CD4-positive, alpha-beta T cell treated with Interleukin-15 for 1 hour (primary cell): ENCODE data around the gene ARHGAP6.
"Not testable (repeated sequence)": the region's sequence is repeated elsewhere in the genome, so short reads cannot be mapped to it uniquely, and the experiment has no call there.

Experiments used
- DNase-seq: peaks from one replicate; pipeline ENCODE4 v3.0.0-alpha.2; 2020

ARHGAP6 gene

DNA sequence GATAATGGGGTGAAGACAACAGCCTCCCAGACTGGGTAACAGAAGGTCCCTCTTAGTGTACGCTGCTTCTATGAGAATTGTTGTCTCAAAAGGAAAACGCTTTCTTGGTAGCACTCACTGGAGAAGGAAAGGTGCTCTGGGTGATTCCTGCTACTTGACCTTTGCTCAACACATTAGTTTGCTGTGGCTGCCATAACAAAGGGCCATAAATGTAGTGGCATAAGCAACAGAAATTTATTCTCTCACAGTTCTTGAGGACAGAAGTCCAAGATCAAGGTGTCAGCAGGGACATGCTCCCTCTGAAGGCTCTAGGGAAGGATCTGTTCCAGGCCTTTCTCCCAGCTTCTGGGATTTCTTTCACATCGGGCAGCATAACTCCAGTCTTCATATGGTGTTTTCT is 535.6 kb downstream of the ARHGAP6 start:
- no peak for DNase-seq

DNA sequence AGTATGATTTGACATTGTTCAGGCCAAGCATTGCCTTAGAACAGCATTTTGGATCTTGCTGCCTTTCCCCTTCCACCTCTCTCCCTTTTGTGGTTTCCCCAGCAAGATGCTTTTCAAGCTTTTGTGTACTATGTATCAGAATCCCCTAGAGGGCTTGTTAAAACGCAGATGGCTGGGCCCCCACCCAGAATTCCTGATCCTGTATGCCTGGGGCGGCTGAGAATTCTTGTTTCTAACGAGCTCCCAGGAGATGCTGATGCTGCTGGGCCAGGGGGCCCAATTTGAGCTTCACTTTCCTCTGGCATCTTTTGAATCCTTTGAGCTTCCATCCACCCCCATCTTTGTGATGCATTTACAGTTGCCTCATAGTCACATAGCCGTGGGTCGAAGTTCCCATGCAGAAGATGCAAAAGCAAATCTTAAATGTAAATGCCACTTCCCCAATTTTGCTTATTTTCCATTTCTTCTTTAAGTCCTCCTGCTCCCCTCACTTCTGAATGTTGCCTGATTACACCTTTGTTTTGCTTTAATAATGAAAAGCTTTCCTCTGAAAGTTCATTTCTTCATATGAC is 536.1 kb downstream of the ARHGAP6 start:
- DNase-seq = no peak

DNA sequence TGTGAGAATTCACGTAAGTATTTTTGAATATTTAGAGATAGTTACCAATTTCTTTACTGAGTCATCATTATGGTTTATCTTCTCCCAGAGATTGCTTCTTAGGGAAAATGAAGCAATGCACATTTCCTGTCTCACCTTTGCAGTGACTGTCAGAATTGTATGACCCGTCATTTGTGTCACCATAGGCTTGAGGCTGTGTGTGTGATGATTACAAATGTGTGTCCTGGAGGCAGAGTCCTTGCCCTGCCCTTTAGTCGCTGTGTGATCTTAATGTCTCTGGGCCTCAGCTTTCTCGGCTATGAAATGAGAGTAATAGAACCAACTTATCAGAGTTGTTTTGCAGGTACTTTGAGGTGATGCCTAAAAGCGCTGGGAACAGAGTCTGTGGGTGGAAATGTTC is 540.7 kb downstream of the ARHGAP6 start:
- no peak for DNase-seq

DNA sequence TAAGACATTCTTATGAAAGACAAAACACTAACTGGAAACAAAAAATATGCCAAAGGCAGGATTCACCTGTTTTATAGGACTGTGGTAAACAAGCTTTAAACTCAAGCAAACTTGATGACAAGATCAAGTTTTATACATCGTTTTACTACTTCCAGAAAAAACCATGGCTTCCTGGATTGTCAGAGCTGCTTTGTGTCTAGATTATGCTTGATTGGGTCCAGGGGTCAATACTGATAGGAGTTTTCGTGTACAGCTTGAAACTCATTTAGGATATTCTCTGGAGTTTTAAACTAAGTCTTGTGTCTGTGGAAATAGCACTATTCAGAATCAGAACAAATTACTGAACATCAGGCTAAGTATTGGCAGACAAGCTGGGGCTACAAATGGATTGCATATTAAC is 541.6 kb downstream of the ARHGAP6 start:
- no peak for DNase-seq

DNA sequence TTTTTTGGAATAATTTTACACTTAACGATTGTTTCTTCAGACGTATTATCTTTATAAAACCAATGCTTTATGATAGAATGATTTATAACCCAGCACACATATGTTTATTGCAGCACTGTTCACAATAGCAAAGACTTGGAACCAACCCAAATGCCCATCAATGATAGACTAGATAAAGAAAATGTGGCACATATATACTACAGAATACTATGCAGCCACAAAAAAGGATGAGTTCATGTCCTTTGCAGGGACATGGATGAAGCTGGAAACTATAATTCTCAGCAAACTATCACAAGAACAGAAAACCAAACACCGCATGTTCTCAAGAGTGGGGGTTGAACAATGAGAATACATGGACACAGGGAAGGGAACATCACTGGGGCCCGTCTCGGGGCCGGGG is 542.6 kb downstream of the ARHGAP6 start:
- DNase-seq = not testable (repeated sequence)

DNA sequence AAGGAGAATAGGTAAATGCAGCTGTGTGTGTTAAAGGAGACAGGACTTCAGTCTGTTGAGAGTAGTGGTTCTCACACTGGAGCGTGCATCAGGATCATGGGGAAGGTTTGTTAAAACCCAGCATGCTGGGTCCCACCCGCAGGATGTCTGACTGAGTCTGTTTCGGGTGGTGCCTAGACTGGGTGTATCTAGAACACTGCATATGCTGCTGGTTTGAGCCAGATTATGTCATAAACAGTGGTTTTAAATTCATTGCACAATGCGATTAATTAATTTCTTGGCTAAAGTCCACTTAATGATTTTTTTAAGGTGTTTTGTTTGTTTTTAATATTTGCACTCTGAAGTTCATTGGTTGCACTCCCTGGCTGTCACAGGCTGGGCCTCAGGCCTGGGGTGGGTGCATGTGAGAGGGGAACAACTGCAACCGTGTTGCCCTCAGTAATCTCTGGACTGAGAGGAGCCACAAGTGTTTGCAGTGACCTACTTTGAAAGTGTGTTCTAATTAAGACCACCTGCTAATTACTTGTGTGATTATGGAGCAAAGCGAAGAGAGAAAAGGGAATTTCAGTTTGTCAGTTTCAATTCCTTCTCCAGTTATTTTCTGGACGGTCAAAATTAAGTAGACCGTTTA is 546.3 kb downstream of the ARHGAP6 start:
- DNase-seq = no peak

DNA sequence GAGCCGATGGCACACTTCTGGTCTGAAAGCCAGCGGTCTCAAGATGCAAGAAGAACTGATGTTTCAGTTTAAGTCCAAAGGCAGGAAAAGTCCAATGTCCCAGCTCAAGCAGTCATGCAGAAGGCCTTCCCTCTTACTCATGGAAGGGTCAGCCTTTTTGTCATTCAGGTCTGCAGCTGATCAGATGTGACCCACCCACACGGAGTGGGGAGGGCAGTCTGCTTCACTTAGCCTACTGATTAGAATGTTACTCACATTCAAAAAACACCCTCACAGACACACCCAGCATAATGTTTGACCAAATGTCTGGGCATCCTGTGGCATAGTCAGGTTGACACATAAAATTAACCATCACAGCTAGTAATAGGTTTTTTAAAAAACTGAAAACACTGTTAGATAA is 548.0 kb downstream of the ARHGAP6 start:
- no peak for DNase-seq

DNA sequence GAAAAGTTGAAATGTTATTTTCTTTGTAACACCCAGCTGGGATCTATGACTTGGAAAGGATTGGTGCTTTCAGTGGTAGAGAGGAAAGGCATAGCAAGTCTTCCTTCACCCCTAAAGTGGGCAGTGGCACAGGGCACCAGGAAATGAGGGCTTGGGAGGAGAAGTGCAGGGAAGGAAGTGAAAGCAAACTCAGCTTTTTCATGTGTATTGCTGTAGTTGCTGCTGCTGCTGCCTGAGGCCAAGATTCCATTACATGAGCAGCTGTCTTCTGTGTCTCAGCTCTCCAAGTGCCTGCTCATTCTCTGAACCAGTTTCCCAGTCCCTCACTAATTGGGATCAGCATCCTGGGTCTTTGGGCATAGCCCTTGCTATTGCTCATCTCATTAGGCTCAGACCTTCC is 552.0 kb downstream of the ARHGAP6 start:
- DNase-seq = peak; percentile 21

DNA sequence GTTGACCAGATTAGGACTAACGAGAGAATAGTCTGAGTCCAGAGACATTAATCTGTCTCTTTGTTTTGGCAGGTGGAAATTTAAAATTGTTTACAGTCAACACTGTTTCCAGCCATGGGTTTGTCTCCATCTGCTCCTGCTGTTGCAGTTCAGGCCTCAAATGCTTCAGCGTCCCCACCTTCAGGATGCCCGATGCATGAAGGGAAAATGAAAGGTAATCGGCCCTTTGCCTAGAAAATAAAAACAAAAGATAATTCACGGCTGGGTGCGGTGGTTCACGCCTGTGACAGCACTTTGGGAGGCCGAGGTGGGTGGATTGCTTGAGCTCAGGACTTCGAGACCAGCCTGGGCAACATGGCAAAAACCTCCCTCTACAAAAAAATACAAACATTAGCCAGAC is 553.8 kb downstream of the ARHGAP6 start:
- no peak for DNase-seq

DNA sequence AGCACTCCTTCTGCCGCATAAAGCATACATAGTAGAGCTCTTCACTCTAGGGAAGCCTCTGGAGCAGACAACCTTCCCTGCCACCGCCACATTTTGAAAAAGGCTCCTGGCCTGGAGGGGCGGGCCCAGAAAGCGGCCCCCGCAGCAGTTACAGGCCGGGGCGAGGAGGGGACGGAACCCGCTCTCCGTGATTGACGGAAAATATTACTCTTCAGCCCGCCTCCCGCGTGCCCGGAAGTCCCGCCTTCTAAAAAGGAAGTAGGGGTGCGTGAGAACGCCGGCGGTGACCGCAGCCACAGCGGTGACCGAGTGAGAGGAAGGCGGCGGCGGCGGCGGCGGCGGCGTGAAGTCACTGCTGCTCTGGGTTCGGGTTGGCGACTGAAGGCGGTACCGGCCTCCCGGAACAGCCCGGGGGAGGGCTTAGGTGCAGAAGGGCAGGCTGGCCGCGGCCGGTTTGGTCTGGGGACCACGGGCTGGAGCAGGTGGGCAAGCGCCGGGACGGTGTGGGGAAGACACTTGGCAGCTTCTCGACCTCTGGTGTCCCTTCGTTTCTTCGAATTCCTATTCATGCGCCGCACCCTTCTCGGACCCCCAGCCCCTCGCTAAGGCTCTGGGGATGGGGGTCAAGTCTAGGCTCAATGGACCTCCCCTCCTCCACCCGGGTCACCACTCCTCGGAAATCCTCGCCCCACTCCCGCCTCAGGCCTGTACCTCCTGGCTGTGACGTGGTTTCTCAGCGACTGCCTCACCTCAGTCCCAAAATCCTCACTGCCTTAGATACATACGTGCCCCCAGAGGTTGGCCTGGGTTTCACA is 554.5 kb downstream of the ARHGAP6 start, which contains the start of gene HCCS:
Gene HCCS (plus strand): TSS at position 296 of the 815 bp plus-strand sequence. CDS start 729 bp downstream, outside the sequence.
- peak; percentile 88 for DNase-seq

DNA sequence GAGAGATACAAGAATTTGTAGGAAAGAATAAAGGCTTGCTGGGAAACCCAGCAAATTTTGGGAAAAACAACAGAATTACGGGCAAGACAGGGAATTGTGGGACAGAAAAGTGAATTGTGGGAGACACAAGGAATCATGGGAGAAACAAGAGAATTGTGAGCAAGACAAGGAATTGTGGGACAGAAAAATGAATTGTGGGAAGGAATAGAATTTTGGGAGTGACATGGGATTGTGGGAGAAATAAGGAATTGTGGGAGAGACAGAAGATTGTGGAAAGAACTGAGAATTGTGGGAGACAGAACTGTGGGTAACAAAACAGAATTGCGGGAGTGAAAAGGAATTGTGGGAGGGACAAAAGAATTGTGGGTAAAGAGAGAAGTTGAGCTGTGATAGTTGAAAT is 555.8 kb downstream of the ARHGAP6 start:
- no peak for DNase-seq

DNA sequence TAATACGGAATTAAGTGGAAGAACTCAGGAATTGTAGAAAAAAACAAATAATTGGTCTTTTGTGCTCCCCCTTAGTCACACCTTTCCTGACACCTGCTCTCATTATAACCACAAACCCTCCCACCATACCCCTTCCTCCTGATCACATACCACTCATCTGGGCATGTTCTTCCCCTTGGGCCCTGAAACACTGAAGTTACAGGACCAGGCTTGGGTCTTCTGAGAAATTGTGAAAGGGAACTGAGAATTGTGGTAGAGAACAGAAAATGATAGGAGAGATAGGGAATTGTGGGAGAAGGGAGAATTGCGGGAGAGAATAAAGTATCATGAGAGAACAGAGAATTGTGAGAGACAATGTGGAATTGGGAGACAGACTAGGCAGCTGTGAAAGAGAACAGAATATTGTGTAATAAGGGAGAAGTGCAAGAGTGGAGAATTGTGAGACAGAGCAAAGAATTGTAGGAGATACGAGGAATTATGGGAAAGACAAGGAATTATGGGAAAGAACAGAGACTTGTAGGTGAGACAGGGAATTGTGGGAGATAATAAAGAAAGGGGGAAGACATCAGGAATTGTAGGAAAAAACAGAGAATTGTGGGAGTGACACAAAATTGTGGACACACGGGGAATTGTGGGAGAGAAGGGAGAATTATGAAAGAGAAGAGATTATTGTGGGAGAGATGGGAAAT is 557.3 kb downstream of the ARHGAP6 start:
- no peak for DNase-seq

DNA sequence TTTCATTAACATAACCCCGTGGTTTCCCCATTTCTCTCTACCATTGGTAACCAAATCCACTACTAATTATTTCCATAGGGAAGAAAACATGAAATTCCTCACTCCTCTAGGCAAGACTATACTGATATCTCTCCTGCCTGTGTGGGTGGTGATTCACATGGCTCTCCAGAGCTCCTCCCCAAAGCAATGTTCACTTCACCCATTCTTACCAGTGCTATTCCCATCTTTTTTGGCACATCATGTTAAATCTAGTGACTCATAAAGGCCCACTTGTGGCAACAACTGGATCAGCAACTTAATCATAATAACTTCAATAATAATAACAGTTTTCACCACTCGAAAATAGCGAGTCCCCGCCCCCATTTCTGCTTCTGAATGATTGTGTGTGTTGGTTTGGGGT is 560.6 kb downstream of the ARHGAP6 start:
- DNase-seq = no peak

DNA sequence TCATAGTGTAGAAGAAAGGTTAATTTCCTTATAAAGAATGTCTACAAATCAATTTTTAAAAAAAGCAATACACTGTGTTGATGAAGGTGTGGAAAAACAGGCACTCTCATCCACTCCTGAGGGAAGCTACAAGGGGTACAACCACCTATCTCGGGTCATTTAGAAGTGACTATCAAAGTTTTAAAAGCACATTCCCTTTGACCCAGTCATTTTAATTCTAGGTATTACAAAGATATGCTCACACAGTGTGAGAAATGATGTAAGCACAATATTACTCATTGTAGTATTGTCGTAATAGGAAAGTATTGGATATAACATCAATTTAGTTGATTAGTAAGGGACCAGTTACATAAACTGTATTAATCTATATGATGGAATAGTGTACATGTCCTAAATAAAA is 562.0 kb downstream of the ARHGAP6 start:
- no peak for DNase-seq

DNA sequence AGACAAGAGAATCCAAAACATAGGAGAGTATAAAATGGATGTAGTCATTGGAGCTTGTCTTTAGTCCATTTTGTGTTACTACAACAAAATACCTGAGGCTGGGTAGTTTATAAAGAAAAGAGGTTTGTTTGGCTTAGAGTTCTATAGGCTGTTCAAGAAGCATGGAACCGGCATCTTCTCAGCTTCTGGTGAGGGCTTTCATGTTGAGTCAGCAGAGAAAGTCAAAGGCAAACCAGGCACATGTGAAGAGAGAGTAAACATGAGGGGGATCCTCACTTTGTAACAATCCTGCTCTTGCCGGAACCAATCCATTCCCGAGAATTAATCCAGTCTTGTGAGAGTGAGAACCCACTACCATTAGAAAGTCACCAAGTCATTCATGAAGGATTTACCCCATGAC is 562.7 kb downstream of the ARHGAP6 start:
- no peak for DNase-seq

DNA sequence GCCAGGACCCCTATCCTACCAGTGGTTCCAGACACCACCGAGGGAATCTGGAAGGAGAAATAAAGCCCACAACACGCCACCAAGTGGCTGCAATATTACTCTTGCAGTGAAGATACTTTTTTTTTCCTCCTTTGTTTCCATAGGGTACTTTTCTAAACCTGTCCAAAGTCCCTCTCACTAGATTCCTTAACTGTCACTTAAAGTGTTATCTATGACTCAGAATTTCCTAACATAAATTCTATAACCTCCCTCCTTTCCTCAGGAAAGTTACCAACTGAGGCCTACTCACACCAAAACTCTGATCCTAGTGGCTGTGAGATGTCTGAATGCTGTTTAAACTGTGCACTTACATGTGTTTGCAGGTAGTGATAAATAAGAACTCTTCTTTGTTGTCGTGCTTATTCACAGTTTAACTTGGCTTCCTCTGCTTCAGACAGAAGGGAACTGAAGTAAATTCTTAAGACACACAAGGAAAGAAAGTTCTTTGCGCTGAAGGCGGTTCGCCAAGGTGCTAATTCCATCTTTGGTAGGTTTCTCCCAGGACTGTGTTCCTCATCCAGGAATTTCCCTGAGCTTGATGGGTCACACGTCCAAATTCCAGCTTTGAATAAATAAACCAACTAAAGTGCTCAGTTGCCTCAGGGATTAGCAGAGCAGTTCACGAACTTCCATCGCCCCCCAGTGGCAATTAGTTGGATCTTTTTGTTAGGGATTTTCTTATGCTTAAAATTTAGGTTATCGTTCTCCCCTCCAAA is 565.3 kb downstream of the ARHGAP6 start:
- no peak for DNase-seq

DNA sequence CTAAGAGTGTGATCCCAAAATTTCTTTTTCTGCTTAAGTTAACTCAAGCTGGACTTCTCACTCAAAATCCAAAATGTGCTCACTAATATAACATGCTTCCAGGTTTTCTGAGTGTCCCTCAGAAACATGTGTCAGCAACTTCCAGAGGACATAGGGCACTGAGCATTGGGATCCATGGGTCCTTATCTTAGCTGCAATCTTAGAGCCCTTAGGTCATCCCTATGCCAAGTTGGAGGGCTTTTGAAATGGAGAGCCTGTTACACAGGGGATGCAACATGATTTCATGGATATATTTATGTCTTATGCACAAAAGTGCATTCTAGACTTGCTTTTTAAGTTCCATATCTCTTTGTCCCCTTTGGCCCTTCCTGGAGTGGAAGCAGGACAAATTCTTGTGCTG is 566.3 kb downstream of the ARHGAP6 start:
- DNase-seq = no peak

DNA sequence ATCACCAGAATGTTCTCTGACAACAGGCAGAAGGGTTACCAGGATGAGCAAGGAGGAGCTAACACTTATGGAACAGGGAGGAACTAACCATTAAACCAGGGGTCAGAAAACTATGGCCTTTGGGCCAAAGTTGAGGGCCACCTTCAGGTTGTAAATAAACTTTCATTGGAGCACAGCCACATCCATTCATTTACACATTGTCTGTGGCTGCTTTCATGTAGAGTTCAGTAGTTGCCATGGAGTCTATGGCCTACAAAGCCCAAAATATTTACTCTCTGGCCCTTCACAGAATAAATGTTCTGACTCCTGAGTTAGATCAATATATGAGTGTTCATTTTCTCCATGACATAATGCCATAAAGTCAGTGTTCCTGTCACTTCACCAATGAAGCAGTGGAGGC is 567.8 kb downstream of the ARHGAP6 start:
- no peak for DNase-seq

DNA sequence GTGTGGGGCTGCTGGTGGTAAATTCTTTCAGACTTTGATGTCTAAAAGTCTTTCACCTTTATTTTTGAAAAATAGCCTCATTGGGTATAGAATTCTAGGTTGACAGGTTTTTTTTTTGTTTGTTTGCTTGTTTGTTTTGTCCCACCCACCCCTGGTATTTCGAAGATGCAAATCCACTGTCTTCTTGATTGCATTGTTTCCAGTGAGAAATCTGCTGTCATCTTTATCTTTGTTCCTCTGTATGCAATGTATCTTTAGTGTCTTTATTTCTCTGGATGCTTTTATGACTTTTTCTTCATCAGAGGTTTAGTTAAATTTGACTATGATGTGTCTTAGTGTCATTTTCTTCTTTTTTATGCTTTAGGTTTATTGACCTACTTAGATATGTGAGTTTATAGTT is 575.9 kb downstream of the ARHGAP6 start:
- DNase-seq = no peak
